GM19023 (cell line): ENCODE measurements around the gene NSG2.
"Not testable (repeated sequence)": the region's sequence is repeated elsewhere in the genome, so short reads cannot be mapped to it uniquely, and the experiment has no call there.

Experiments used
- ATAC-seq: cut with Tn5 transposase; IDR thresholded peaks from one replicate; pipeline ENCODE4 v1.9.1; 2021; ENCODE audit warnings: mild to moderate bottlenecking, moderate library complexity; ENCODE audit not compliant: unreplicated experiment

The NSG2 gene

GRCh38 chr5:174045470-174046025, at the start of gene NSG2:
TSS of gene NSG2 (plus strand) at chr5:174045706. CDS start at chr5:174046756, 1,050 bp downstream.
- ATAC-seq = peak; percentile 72

GRCh38 chr5:173997331-173997730, 48.2 kb upstream of the NSG2 start:
- ATAC-seq = no peak

- no peak for ATAC-seq
These were observed 47.0 kb upstream of the NSG2 start for GRCh38 chr5:173998531-173998930.

- ATAC-seq = no peak
These were observed 45.4 kb upstream of the NSG2 start for GRCh38 chr5:174000076-174000475.

GRCh38 chr5:174003795-174004194, 41.7 kb upstream of the NSG2 start:
- ATAC-seq = no peak

- ATAC-seq = no peak
These were observed 36.6 kb upstream of the NSG2 start for GRCh38 chr5:174008922-174009321.

GRCh38 chr5:174010365-174010764, 35.1 kb upstream of the NSG2 start:
- no peak for ATAC-seq

- ATAC-seq = no peak
These were observed 34.1 kb upstream of the NSG2 start for GRCh38 chr5:174011441-174011840.

GRCh38 chr5:174020069-174020927, 25.2 kb upstream of the NSG2 start:
- not testable (repeated sequence) for ATAC-seq

GRCh38 chr5:174020928-174021304, 24.6 kb upstream of the NSG2 start:
- ATAC-seq = no peak

- ATAC-seq = no peak
These were observed 23.0 kb upstream of the NSG2 start for GRCh38 chr5:174022384-174023095.

- no peak for ATAC-seq
These were observed 15.2 kb upstream of the NSG2 start for GRCh38 chr5:174030286-174030685.

GRCh38 chr5:174044466-174045254, 846 bp upstream of the NSG2 start:
- ATAC-seq = no peak

GRCh38 chr5:174046558-174046957, 1.1 kb downstream of the NSG2 start:
- no peak for ATAC-seq

GRCh38 chr5:174047472-174048099, 2.1 kb downstream of the NSG2 start:
- ATAC-seq = no peak

GRCh38 chr5:174052636-174053035, 7.1 kb downstream of the NSG2 start:
- ATAC-seq = no peak

- no peak for ATAC-seq
These were observed 8.4 kb downstream of the NSG2 start for GRCh38 chr5:174053905-174054304.

- no peak for ATAC-seq
These were observed 10.8 kb downstream of the NSG2 start for GRCh38 chr5:174056064-174056847.

- no peak for ATAC-seq
These were observed 11.7 kb downstream of the NSG2 start for GRCh38 chr5:174057206-174057605.
